GM23338 (cell line): ENCODE results near the gene UNC13D. TPM values are rescaled to one million over a fixed set of nuclear protein-coding genes. Genes with fewer than 3 reads are reported as not detected.

ENCODE experiments used
- ATAC-seq: fragments of 200-7000 bp; cut with Tn5 transposase; 3 replicates; pipeline ENCODE4 v1.9.1; 2020
- DNase-seq: peaks from one replicate; pipeline ENCODE4 v3.0.0-alpha.2; 2015; ENCODE audit warnings: low spot score
- H2AFZ ChIP-seq: fragments of 200-600 bp; sonication (generic); 2 replicates; pipeline ENCODE4 v1.8.0; 2016; ENCODE audit warnings: antibody characterized with exemption, mild to moderate bottlenecking, moderate library complexity
- H3F3A ChIP-seq: fragments of 200-600 bp; sonication (generic); replicated peaks from 2 replicates; pipeline ENCODE4 v1.8.0; 2017; ENCODE audit warnings: antibody characterized with exemption, mixed run types, low read depth
- H3K27ac ChIP-seq: fragments of 200-600 bp; sonication (generic); 2 replicates; pipeline ENCODE4 v1.6.1; 2016; ENCODE audit warnings: low read depth
- H3K27me3 ChIP-seq: fragments of 200-600 bp; sonication (generic); 2 replicates; pipeline ENCODE4 v1.8.0; 2016; ENCODE audit warnings: mild to moderate bottlenecking, mixed run types, moderate library complexity; ENCODE audit not compliant: insufficient read depth
- H3K36me3 ChIP-seq: fragments of 200-600 bp; sonication (generic); 2 replicates; pipeline ENCODE4 v1.8.0; 2016; ENCODE audit warnings: mild to moderate bottlenecking; ENCODE audit not compliant: insufficient read depth
- H3K4me1 ChIP-seq: fragments of 200-600 bp; sonication (generic); 2 replicates; pipeline ENCODE4 v1.8.0; 2016; ENCODE audit warnings: mild to moderate bottlenecking, moderate library complexity; ENCODE audit not compliant: insufficient read depth
- H3K4me2 ChIP-seq: fragments of 200-600 bp; sonication (generic); 2 replicates; pipeline ENCODE4 v1.7.1; 2017; ENCODE audit warnings: mixed run types
- H3K4me3 ChIP-seq: fragments of 200-600 bp; sonication (generic); 2 replicates; pipeline ENCODE4 v1.6.1; 2016; ENCODE audit warnings: mixed run types
- H3K79me2 ChIP-seq: fragments of 200-600 bp; sonication (generic); replicated peaks from 2 replicates; pipeline ENCODE4 v1.8.0; 2017; ENCODE audit warnings: mild to moderate bottlenecking; ENCODE audit not compliant: insufficient read depth
- H3K9me2 ChIP-seq: fragments of 200-600 bp; sonication (generic); 2 replicates; pipeline ENCODE4 v1.8.0; 2017; ENCODE audit not compliant: insufficient read depth
- H4K20me1 ChIP-seq: fragments of 200-600 bp; sonication (generic); replicated peaks from 2 replicates; pipeline ENCODE4 v1.8.0; 2017; ENCODE audit warnings: mild to moderate bottlenecking; ENCODE audit not compliant: insufficient read depth
- H3K27ac Mint-ChIP-seq: 2 replicates; pipeline ENCODE4 v1.8.0; 2020; ENCODE audit warnings: inconsistent platforms, mild to moderate bottlenecking, moderate library complexity, mixed read lengths
- H3K27me3 Mint-ChIP-seq: 3 replicates; pipeline ENCODE4 v1.8.0; 2022; ENCODE audit warnings: low read depth, mild to moderate bottlenecking, moderate library complexity, mixed read lengths, inconsistent platforms; ENCODE audit not compliant: insufficient read depth, poor library complexity
- H3K36me3 Mint-ChIP-seq: 3 replicates; pipeline ENCODE4 v1.8.0; 2021; ENCODE audit warnings: low read depth, mild to moderate bottlenecking, inconsistent platforms, moderate library complexity, mixed read lengths
- H3K4me1 Mint-ChIP-seq: 3 replicates; pipeline ENCODE4 v1.8.0; 2020; ENCODE audit warnings: mild to moderate bottlenecking, inconsistent platforms, mixed read lengths
- H3K4me3 Mint-ChIP-seq: 3 replicates; pipeline ENCODE4 v1.8.0; 2021; ENCODE audit warnings: moderate library complexity, mild to moderate bottlenecking, inconsistent platforms, mixed read lengths
- H3K9me3 Mint-ChIP-seq: 3 replicates; pipeline ENCODE4 v1.8.0; 2020; ENCODE audit warnings: moderate library complexity, mild to moderate bottlenecking, inconsistent platforms, mixed read lengths
- CREB1 ChIP-seq: fragments of 250-450 bp; sonication (Bioruptor Pico); IDR thresholded peaks from 2 replicates; pipeline ENCODE4 v1.5.0; 2020; ENCODE audit warnings: low read depth, mild to moderate bottlenecking, moderate library complexity
- CTCF ChIP-seq, 2 experiments: fragments of 200-600 bp in 1 of 2; sonication (generic) in 1 of 2; conservative IDR thresholded peaks; 2 replicates each; pipeline versions ENCODE4 v1.5.1 to v1.6.1; 2016 to 2017; ENCODE audit warnings: antibody characterized with exemption in 2 of 2, low read depth in 2 of 2, mild to moderate bottlenecking in 2 of 2, moderate library complexity in 1 of 2
- ETS1 ChIP-seq: IDR thresholded peaks from 2 replicates; pipeline ENCODE4 v1.6.1; 2016; ENCODE audit warnings: antibody characterized with exemption
- EZH2 ChIP-seq: fragments of 200-600 bp; sonication (generic); IDR thresholded peaks from one replicate; pipeline ENCODE4 v1.8.0; 2017; ENCODE audit warnings: antibody characterized with exemption, mild to moderate bottlenecking, low read depth; ENCODE audit not compliant: unreplicated experiment
- EZH2phosphoT487 ChIP-seq: fragments of 200-600 bp; sonication (generic); IDR thresholded peaks from one replicate; pipeline ENCODE4 v1.8.1; 2018; ENCODE audit warnings: antibody characterized with exemption; ENCODE audit not compliant: unreplicated experiment
- JUNB ChIP-seq: IDR thresholded peaks from one replicate; pipeline ENCODE4 v1.6.1; 2016; ENCODE audit warnings: antibody characterized with exemption; ENCODE audit not compliant: unreplicated experiment
- NANOG ChIP-seq: IDR thresholded peaks from 2 replicates; pipeline ENCODE4 v1.6.1; 2016; ENCODE audit warnings: antibody characterized with exemption, borderline replicate concordance
- POLR2AphosphoS5 ChIP-seq: IDR thresholded peaks from 2 replicates; pipeline ENCODE4 v1.6.1; 2016; ENCODE audit warnings: antibody characterized with exemption, low read depth
- STAT1 ChIP-seq: IDR thresholded peaks from one replicate; pipeline ENCODE4 v1.6.1; 2016; ENCODE audit warnings: antibody characterized with exemption; ENCODE audit not compliant: unreplicated experiment
- ZNF114 ChIP-seq: fragments of 250-450 bp; sonication (Bioruptor Pico); IDR thresholded peaks from 2 replicates; pipeline ENCODE4 v1.5.0; 2020; ENCODE audit warnings: mild to moderate bottlenecking, moderate library complexity
- ZNF331 ChIP-seq: fragments of 250-450 bp; sonication (Bioruptor Pico); IDR thresholded peaks from 2 replicates; pipeline ENCODE4 v1.5.0; 2020; ENCODE audit warnings: low read depth, mild to moderate bottlenecking, moderate library complexity
- polyA plus RNA-seq: library from polyadenylated mRNA; unstranded; fragments of >200 nt; fragmentation: Nextera tagmentation; extraction: Ambion mirVana; gene quantifications from 2 replicates; pipeline ENCODE4 v1.2.1, GENCODE V29; 2016
- total RNA-seq: library from RNA; depleted of rRNA; stranded (reverse); fragments of >200 nt; shearing (Covaris generic); gene quantifications from 2 replicates; pipeline ENCODE4 v1.2.3, GENCODE V29; 2014
- TF ChIP-seq, protein P1 (sequence below): IDR thresholded peaks from one replicate; pipeline ENCODE4 v1.6.1; 2018; ENCODE audit warnings: antibody characterized with exemption; ENCODE audit not compliant: unreplicated experiment
- TF ChIP-seq, protein P2 (sequence below): fragments of 250-450 bp; sonication (Bioruptor Pico); IDR thresholded peaks from 2 replicates; pipeline ENCODE4 v1.5.0; 2020; ENCODE audit warnings: mild to moderate bottlenecking, moderate library complexity

The UNC13D gene
- total and polyA plus RNA-seq, 2 experiments from 2014 or later = 5.9 to 10.8 TPM

- peaks cover 18% of the 10 kb centered on the region; the same call in 1 of the 2 replicates for H3K4me1 ChIP-seq
- H3K4me3 ChIP-seq = no peak overlapping the region
Measured at GRCh38 chr17:75893305-75894048, 49.3 kb upstream of the UNC13D start.

More at GRCh38 chr17:75893305-75894048, 49.3 kb upstream of the UNC13D start:
- Histone ChIP-seq H2AFZ (no peak overlapping the region), H3K27me3 (no peaks in the 10 kb centered on the region), H3K36me3 (no peaks in the 10 kb centered on the region), H3K9me2 (no peaks in the 10 kb centered on the region), H3K27ac (peak overlapping the region; percentile 59; the same call in 1 of the 2 replicates), H3K4me2 (no peak overlapping the region), H4K20me1 (no peaks in the 10 kb centered on the region; the same call in 1 of the 2 replicates), H3F3A (peaks cover 30% of the 10 kb centered on the region), H3K79me2 (peaks cover 18% of the 10 kb centered on the region)
- Mint-ChIP-seq H3K9me3 (no peaks in the 10 kb centered on the region), H3K36me3 (peaks cover 29% of the 10 kb centered on the region), H3K27me3 (peaks cover 18% of the 10 kb centered on the region), H3K4me3 (peak overlapping the region; percentile 8; the same call in 2 of the 3 replicates), H3K27ac (peak overlapping the region; percentile 19; the same call in 1 of the 2 replicates), H3K4me1 (peaks cover 26% of the 10 kb centered on the region)
- TF ChIP-seq ZNF331 (CRISPR knock-in tag) = no peak
- no peak for TF ChIP-seq CTCF (conservative IDR thresholded peaks at IDR 0.05; ENCODE audit: low read depth in 2 of 2)
- TF ChIP-seq ZNF114 (CRISPR knock-in tag) = no peak
- TF ChIP-seq, protein P1, sequence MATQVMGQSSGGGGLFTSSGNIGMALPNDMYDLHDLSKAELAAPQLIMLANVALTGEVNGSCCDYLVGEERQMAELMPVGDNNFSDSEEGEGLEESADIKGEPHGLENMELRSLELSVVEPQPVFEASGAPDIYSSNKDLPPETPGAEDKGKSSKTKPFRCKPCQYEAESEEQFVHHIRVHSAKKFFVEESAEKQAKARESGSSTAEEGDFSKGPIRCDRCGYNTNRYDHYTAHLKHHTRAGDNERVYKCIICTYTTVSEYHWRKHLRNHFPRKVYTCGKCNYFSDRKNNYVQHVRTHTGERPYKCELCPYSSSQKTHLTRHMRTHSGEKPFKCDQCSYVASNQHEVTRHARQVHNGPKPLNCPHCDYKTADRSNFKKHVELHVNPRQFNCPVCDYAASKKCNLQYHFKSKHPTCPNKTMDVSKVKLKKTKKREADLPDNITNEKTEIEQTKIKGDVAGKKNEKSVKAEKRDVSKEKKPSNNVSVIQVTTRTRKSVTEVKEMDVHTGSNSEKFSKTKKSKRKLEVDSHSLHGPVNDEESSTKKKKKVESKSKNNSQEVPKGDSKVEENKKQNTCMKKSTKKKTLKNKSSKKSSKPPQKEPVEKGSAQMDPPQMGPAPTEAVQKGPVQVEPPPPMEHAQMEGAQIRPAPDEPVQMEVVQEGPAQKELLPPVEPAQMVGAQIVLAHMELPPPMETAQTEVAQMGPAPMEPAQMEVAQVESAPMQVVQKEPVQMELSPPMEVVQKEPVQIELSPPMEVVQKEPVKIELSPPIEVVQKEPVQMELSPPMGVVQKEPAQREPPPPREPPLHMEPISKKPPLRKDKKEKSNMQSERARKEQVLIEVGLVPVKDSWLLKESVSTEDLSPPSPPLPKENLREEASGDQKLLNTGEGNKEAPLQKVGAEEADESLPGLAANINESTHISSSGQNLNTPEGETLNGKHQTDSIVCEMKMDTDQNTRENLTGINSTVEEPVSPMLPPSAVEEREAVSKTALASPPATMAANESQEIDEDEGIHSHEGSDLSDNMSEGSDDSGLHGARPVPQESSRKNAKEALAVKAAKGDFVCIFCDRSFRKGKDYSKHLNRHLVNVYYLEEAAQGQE = no peak
- TF ChIP-seq STAT1 = no peak
- TF ChIP-seq CREB1 (CRISPR knock-in tag) = no peak
- TF ChIP-seq EZH2 = no peak
- no peak for TF ChIP-seq ETS1
- no peak for TF ChIP-seq JUNB
- no peak for TF ChIP-seq EZH2phosphoT487
- no peak for TF ChIP-seq POLR2AphosphoS5
- TF ChIP-seq, protein P2, sequence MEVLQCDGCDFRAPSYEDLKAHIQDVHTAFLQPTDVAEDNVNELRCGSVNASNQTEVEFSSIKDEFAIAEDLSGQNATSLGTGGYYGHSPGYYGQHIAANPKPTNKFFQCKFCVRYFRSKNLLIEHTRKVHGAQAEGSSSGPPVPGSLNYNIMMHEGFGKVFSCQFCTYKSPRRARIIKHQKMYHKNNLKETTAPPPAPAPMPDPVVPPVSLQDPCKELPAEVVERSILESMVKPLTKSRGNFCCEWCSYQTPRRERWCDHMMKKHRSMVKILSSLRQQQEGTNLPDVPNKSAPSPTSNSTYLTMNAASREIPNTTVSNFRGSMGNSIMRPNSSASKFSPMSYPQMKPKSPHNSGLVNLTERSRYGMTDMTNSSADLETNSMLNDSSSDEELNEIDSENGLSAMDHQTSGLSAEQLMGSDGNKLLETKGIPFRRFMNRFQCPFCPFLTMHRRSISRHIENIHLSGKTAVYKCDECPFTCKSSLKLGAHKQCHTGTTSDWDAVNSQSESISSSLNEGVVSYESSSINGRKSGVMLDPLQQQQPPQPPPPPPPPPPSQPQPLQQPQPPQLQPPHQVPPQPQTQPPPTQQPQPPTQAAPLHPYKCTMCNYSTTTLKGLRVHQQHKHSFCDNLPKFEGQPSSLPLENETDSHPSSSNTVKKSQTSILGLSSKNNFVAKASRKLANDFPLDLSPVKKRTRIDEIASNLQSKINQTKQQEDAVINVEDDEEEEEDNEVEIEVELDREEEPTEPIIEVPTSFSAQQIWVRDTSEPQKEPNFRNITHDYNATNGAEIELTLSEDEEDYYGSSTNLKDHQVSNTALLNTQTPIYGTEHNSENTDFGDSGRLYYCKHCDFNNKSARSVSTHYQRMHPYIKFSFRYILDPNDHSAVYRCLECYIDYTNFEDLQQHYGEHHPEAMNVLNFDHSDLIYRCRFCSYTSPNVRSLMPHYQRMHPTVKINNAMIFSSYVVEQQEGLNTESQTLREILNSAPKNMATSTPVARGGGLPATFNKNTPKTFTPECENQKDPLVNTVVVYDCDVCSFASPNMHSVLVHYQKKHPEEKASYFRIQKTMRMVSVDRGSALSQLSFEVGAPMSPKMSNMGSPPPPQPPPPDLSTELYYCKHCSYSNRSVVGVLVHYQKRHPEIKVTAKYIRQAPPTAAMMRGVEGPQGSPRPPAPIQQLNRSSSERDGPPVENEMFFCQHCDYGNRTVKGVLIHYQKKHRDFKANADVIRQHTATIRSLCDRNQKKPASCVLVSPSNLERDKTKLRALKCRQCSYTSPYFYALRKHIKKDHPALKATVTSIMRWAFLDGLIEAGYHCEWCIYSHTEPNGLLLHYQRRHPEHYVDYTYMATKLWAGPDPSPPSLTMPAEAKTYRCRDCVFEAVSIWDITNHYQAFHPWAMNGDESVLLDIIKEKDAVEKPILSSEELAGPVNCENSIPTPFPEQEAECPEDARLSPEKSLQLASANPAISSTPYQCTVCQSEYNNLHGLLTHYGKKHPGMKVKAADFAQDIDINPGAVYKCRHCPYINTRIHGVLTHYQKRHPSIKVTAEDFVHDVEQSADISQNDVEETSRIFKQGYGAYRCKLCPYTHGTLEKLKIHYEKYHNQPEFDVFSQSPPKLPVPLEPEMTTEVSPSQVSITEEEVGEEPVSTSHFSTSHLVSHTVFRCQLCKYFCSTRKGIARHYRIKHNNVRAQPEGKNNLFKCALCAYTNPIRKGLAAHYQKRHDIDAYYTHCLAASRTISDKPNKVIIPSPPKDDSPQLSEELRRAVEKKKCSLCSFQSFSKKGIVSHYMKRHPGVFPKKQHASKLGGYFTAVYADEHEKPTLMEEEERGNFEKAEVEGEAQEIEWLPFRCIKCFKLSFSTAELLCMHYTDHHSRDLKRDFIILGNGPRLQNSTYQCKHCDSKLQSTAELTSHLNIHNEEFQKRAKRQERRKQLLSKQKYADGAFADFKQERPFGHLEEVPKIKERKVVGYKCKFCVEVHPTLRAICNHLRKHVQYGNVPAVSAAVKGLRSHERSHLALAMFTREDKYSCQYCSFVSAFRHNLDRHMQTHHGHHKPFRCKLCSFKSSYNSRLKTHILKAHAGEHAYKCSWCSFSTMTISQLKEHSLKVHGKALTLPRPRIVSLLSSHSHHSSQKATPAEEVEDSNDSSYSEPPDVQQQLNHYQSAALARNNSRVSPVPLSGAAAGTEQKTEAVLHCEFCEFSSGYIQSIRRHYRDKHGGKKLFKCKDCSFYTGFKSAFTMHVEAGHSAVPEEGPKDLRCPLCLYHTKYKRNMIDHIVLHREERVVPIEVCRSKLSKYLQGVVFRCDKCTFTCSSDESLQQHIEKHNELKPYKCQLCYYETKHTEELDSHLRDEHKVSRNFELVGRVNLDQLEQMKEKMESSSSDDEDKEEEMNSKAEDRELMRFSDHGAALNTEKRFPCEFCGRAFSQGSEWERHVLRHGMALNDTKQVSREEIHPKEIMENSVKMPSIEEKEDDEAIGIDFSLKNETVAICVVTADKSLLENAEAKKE (CRISPR knock-in tag) = no peak
- TF ChIP-seq NANOG = no peak
- ATAC-seq (no peak), DNase-seq (no peak)
